GM21381 (cell line): ENCODE measurements around the gene SLC9A9.

Experiments used
- ATAC-seq: cut with Tn5 transposase; IDR thresholded peaks from one replicate; pipeline ENCODE4 v1.9.1; 2021; ENCODE audit warnings: mild to moderate bottlenecking, moderate library complexity; ENCODE audit not compliant: unreplicated experiment

Gene SLC9A9

GRCh38 chr3:143573610-143574303 is 274.5 kb downstream of the SLC9A9 start:
- ATAC-seq: no peak

DNA sequence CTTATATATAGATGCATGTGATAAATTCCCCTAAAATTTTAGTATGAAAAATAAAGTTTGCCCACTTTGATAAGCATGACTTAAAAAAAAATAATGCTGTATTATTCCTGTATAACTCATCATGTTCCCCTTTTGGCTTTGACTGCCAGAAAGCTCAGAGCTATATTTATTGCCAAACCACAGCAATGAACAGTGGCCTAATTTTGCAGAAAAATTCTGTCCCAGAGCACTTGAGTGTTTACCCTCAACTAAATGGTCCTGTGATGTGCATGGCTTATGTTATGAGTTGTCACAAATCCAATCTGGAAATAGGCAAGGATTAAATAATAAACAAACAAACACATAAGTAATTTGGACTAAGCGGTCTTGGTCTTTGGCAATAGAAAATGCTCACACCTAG is 276.7 kb downstream of the SLC9A9 start:
- ATAC-seq: no peak

- ATAC-seq: no peak
These were observed 280.4 kb downstream of the SLC9A9 start for GRCh38 chr3:143567823-143568222.

DNA sequence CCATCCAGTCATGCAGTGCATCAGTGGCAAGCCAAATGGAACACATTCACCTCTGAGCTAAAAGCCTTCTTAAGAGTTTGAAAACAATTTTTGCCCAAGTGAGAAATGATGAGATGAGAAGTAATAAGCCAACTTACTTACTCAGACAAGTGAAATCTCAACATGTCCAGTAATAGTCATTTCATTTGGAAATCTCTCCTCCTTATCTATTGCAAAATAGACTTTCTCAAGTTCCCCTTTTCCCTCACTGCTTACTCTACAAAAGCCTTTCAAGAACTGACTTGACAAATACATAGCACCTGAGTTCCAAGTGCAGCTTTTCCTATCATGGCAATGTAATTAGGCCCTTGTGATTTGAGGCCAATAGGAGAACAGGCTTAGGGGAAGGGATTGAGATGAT is 282.3 kb downstream of the SLC9A9 start:
- no peak for ATAC-seq

- no peak for ATAC-seq
These were observed 284.5 kb downstream of the SLC9A9 start for GRCh38 chr3:143563786-143564185.

DNA sequence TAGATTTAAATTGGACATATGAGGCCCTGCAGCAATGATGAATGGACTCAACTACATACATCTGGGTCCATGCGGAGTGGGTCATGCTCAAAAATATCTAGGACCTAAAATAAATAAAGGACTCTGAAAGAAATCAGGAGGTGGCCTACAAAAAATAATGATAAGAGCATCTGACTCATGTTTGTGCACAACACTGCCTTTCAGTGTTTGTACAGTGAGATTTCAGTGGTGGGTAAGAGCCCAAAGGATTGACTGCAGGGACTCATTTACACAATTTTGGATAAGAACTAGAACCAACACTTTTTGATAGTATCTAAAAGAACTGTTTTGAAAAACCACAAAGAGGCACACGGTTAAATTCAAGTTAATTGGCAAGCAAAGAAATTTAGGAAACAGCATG is 285.5 kb downstream of the SLC9A9 start:
- ATAC-seq: no peak

- no peak for ATAC-seq
These were observed 289.0 kb downstream of the SLC9A9 start for GRCh38 chr3:143559296-143559695.

- no peak for ATAC-seq
These were observed 295.4 kb downstream of the SLC9A9 start for GRCh38 chr3:143552851-143553250.

GRCh38 chr3:143551761-143552160 is 296.5 kb downstream of the SLC9A9 start:
- ATAC-seq: no peak

DNA sequence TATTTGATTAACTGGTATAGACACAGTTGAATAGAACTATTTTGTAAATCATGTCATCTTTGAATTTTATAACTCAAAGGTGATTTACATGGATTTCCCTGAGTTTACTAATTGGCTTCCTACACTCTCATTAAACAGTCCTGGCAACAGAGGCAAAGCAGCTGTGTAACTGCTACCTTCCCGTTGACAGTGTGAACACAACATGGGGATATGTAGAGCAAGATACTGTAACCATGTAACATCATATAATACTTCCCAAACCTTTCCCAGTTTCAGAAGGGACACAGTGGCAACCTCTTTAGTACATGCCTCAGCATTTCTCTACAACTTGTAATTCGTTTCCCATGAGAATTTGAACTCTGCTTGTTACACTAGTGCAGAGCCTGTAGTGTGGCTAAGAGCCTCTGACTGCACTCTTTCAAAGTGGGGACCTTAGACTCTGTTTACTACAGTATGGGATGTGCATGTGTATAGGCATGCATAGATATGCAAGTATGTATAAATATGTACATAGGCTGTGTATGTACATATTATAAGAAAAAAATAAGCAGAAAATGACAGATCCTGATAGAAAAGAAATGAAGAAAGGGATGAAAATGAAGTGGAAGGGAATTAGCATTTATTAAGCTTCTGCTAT is 299.3 kb downstream of the SLC9A9 start:
- no peak for ATAC-seq

DNA sequence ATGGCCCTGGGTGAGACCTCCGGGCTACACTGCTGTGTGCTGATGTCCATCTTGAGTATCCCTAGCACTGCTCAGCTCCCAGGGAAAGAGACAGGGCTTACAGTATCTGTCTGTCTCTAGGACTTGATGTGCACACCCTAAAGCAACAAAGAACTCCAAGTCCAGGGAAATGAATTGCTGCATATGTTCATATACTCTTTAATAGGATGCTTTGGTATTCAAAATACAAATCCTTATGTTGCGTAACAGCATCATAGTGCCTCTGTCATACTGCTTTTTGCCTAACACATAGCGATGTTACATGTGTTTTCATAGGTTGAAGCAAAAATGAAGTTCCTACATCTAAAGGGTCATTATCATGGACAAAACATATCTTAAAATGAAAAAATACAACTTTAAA is 299.9 kb downstream of the SLC9A9 start:
- no peak for ATAC-seq

- no peak for ATAC-seq
These were observed 309.7 kb downstream of the SLC9A9 start for GRCh38 chr3:143538577-143538981.

GRCh38 chr3:143538061-143538460 is 310.2 kb downstream of the SLC9A9 start:
- ATAC-seq: no peak

GRCh38 chr3:143536817-143537535 is 311.3 kb downstream of the SLC9A9 start:
- ATAC-seq: no peak

DNA sequence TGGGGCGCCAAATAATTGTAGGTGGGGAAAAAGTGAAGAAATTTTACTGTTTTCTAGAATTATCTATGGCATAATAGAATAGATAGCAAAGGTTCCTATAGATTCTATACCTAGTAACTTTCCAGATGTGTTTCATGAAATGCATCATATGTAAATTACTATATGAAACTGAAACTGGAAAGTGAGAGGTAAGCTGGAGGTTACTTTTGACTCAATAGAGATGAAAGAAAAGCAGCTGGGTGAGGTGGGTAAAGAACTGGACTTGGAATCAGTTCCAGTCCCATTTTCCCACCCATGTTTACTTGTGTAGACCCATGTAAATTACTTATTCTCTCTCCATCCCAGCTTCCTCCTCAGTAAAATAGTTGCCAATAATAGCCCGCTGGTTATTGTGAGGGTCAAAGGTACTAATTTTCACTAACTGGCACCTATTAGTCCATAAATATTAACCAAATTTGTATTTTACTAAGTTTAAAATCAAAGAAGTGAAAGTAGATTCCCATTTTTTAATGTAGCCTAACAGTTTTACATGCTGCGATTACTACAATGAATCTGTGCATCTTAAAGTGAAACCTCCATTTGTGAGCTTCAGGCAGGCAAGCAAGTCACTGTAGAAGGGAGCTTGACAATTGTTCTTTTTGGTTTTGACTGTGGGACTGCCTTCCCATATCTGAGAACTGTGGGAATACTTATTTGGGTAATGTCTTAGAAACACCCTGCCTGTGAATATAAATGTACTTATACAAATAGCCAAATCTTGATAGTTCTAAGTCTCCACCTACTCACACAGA is 312.1 kb downstream of the SLC9A9 start:
- peak; percentile 96 for ATAC-seq

GRCh38 chr3:143533391-143533790 is 314.9 kb downstream of the SLC9A9 start:
- no peak for ATAC-seq

GRCh38 chr3:143532091-143532490 is 316.2 kb downstream of the SLC9A9 start:
- ATAC-seq: no peak

DNA sequence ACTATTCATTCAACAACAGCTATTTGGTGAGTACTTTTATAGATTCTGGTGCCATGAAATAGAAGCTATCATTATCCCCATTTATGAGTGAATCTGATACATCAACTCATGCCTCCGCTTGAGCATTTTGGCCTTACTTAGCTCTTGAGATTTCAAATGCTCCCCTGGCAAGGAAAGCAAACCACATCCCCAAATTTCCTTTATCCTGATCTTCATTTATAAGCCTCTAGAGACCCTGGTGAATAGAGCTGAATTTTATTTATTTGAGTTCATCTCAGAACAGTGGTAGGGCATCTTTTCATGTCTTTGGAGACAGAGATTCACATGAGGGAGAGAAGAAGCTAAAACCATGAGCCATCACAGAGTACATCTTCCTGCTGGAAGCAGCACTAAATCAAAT is 317.2 kb downstream of the SLC9A9 start:
- no peak for ATAC-seq

DNA sequence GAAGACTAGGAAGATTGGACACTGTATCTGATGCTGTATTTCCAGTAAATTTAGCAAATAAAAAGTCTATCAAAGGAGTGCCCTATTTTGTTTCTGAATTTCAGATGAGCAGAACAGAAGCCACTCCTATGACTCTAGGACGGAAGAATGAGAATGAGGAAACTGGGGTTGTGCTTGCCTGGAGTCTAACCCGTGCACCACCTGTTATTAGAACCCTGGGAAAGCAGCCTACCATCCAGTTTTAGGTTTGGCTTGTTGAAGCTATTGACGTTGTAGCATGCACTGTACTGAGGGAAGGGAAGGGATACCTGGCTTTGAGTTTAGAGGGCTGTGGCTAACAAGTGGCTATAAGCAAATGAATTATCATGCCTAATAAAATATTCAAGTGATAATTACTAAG is 318.5 kb downstream of the SLC9A9 start:
- no peak for ATAC-seq

DNA sequence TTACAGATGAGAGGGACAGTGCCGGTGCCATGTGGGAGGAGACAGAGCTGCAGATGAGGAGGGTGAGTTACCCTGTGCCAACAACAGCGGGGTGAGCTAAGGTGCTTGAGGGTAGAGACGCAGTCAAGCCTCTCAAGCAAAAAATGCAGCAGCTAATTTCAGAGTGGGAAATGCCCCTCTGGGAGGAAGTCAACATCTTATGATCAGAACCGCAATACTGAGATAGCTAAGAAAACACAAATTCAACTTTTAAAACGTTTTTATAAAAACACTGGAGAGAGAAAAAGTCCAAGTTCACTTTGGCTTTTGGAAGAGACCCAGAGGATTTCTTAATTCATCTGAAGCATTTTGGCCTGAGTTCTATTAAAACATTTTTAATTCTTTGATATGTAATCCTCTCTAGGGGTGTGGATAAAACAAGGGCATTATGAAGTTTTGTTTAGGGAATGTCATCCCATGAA is 319.2 kb downstream of the SLC9A9 start:
- peak; percentile 50 for ATAC-seq

DNA sequence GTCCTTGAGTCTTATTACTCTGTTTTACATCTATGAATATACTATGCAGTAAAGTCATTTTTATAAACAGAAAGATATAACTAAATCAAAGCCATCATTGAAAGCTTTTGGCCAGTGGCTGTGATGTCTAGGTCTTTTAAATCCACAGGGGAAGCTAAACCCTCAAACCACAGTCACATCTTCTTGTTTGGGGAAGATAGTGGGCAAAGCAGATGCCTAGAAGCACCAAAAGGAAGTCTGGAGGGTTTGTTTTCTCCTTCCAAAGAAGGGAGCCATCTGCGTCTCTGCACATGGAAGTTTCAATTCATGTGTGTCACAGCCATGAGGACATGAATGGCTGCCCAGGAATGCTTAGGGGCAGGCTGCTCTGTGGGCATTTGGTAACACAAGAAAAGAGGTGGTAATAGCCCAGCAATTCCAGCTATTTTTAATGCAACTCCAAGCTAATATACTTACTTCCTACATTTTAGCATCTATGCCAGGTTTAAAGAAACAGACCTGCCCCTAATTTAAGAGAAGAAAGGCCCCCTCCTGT is 322.2 kb downstream of the SLC9A9 start:
- ATAC-seq: no peak
